Endothelial cell of umbilical vein (primary cell): ENCODE measurements around the gene ADA. TPM values are rescaled to one million over a fixed set of nuclear protein-coding genes. Genes with fewer than 3 reads are reported as not detected.

ENCODE experiments used
- BruUV-seq: library from RNA; stranded (reverse); fragments of 400-500 nt; replicated peaks from 2 replicates; lab custom pipeline; 2021; lab: Mats Ljungman, UMichigan
- CTCF ChIA-PET: fragments of 300-600, 350-600 bp; sonication (Branson Sonifier 250); formaldehyde crosslinking; loops from one replicate; lab custom pipeline; 2021; ENCODE audit warnings: antibody characterized with exemption, inconsistent platforms; lab: Charles Lee
- POLR2A ChIA-PET: fragments of 300-600, 350-600 bp; sonication (Branson Sonifier 250); formaldehyde crosslinking; loops from one replicate; lab custom pipeline; 2021; ENCODE audit warnings: antibody characterized with exemption, inconsistent platforms; lab: Charles Lee
- DNase-seq: peaks from one replicate; pipeline ENCODE4 v3.0.0-alpha.2; 2011; ENCODE audit warnings: low read depth, low spot score
- FAIRE-seq: peaks from 2 replicates; lab custom pipeline; 2011; peaks lifted over from hg19 to GRCh38; lab: Jason Lieb, UNC
- H2AFZ ChIP-seq: 2 replicates; pipeline ENCODE4 v1.6.0; 2012; ENCODE audit warnings: low read depth, low read length, control low read depth, inconsistent platforms
- H3K27ac ChIP-seq: 2 replicates; pipeline ENCODE4 v1.5.1; 2011; ENCODE audit warnings: low read depth, mild to moderate bottlenecking, control low read depth, low read length, moderate library complexity; ENCODE audit not compliant: insufficient read depth
- H3K27me3 ChIP-seq, 2 experiments: 2 replicates each; pipeline versions ENCODE4 v1.6.0 to v1.6.1; 2011; ENCODE audit warnings: low read length in 2 of 2, mixed read lengths in 1 of 2; ENCODE audit not compliant: control insufficient read depth in 2 of 2, insufficient read depth in 2 of 2
- H3K36me3 ChIP-seq, 2 experiments: 2 replicates in 1 of 2; 3 replicates in 1 of 2; pipeline ENCODE4 v1.5.1; 2011; ENCODE audit warnings: low read length in 2 of 2, mild to moderate bottlenecking in 1 of 2, moderate library complexity in 1 of 2; ENCODE audit not compliant: control insufficient read depth in 2 of 2, insufficient read depth in 2 of 2; ENCODE audit errors: extremely low read depth in 1 of 2
- H3K4me1 ChIP-seq: 3 replicates; pipeline ENCODE4 v1.5.1; 2011; ENCODE audit warnings: mild to moderate bottlenecking, low read length; ENCODE audit not compliant: control insufficient read depth, insufficient read depth; ENCODE audit errors: extremely low read depth
- H3K4me2 ChIP-seq: 2 replicates; pipeline ENCODE4 v1.6.1; 2011; ENCODE audit warnings: low read length, control low read depth, mixed read lengths; ENCODE audit not compliant: insufficient read depth
- H3K4me3 ChIP-seq, 3 experiments: fragments of 200-600 bp in 1 of 3; sonication (generic), shearing (Covaris generic) in 1 of 3; replicated peaks in 1 of 3; 2 replicates each; pipeline ENCODE4 v1.5.1; 2011 to 2016; ENCODE audit warnings: control low read depth in 3 of 3, low read length in 3 of 3, mild to moderate bottlenecking in 2 of 3, inconsistent platforms in 1 of 3, low read depth in 1 of 3, moderate library complexity in 1 of 3; ENCODE audit not compliant: insufficient read depth in 1 of 3
- H3K79me2 ChIP-seq: 2 replicates; pipeline ENCODE4 v1.6.0; 2012; ENCODE audit warnings: low read length, inconsistent platforms; ENCODE audit not compliant: control insufficient read depth, insufficient read depth
- H3K9ac ChIP-seq: replicated peaks from 2 replicates; pipeline ENCODE3; 2011; ENCODE audit warnings: low read length, control low read depth; ENCODE audit not compliant: insufficient read depth; ENCODE audit errors: extremely low read depth
- H3K9me1 ChIP-seq: replicated peaks from 3 replicates; pipeline ENCODE4 v1.6.0; 2011; ENCODE audit warnings: mild to moderate bottlenecking, low read length; ENCODE audit not compliant: control insufficient read depth, insufficient read depth; ENCODE audit errors: extremely low read depth
- H3K9me3 ChIP-seq: replicated peaks from 2 replicates; pipeline ENCODE4 v1.5.1; 2012; ENCODE audit warnings: low read length, inconsistent platforms; ENCODE audit not compliant: control insufficient read depth, insufficient read depth
- H4K20me1 ChIP-seq: replicated peaks from 2 replicates; pipeline ENCODE3; 2011; ENCODE audit warnings: mild to moderate bottlenecking, low read length; ENCODE audit not compliant: control insufficient read depth, insufficient read depth; ENCODE audit errors: extremely low read depth
- EZH2 ChIP-seq: IDR thresholded peaks from 2 replicates; pipeline ENCODE4 v1.6.1; 2012; ENCODE audit warnings: borderline replicate concordance, low read depth, mild to moderate bottlenecking, moderate library complexity, low read length, inconsistent platforms; ENCODE audit not compliant: severe bottlenecking
- FOS ChIP-seq: IDR thresholded peaks from 2 replicates; pipeline ENCODE4 v1.6.1; 2011; ENCODE audit warnings: mild to moderate bottlenecking, low read length, moderate library complexity, borderline replicate concordance; ENCODE audit not compliant: insufficient read depth
- GATA2 ChIP-seq: IDR thresholded peaks from 2 replicates; pipeline ENCODE4 v1.7.0; 2011; ENCODE audit warnings: low read depth, mild to moderate bottlenecking, moderate library complexity, mixed read lengths, low read length; ENCODE audit not compliant: insufficient read length, insufficient read depth
- JUN ChIP-seq: IDR thresholded peaks from 2 replicates; pipeline ENCODE4 v1.6.1; 2011; ENCODE audit warnings: borderline replicate concordance, low read depth; ENCODE audit not compliant: insufficient read length, insufficient read depth
- MYC ChIP-seq: IDR thresholded peaks from one replicate; pipeline ENCODE4 v1.6.1; 2011; ENCODE audit warnings: mild to moderate bottlenecking, low read depth, low read length
- POLR2A ChIP-seq: IDR thresholded peaks from 2 replicates; pipeline ENCODE4 v1.6.1; 2012; ENCODE audit warnings: low read depth, mild to moderate bottlenecking, control low read depth, low read length
- POLR2AphosphoS5 ChIP-seq: IDR thresholded peaks from 2 replicates; pipeline ENCODE4 v1.6.1; 2012; ENCODE audit warnings: low read depth, mild to moderate bottlenecking, control low read depth, low read length, moderate library complexity; ENCODE audit not compliant: insufficient read depth
- dilution Hi-C: fragments of 300-500 bp; cut with MboI; formaldehyde crosslinking; loops from one replicate; pipeline ENCODE4 v1.15.0; 2019; ENCODE audit warnings: low sequenced_read_pairs; ENCODE audit not compliant: extremely low pct_ligation_motif_present
- intact Hi-C: fragments of 100-400 bp; cut with micrococcal nuclease; formaldehyde crosslinking; loops from one replicate; pipeline ENCODE4 v1.10.0; 2022
- polyA plus RNA-seq, 4 experiments: library from polyadenylated mRNA; depleted of rRNA in 3 of 4; stranded (reverse) in 3 of 4; unstranded in 1 of 4; fragments of >200 nt; gene quantifications; 2 replicates each; pipeline versions ENCODE4 v1.2.1 to v1.2.3, GENCODE V29; 2011 to 2012; ENCODE audit warnings: missing spikeins in 1 of 4
- total RNA-seq: library from RNA; stranded (reverse); gene quantifications from 2 replicates; pipeline ENCODE4 v1.2.3, GENCODE V29; 2021
- TF ChIP-seq, protein P1 (sequence below): IDR thresholded peaks from 2 replicates; pipeline ENCODE4 v1.6.1; 2011; ENCODE audit not compliant: insufficient read depth, insufficient read length
- TF ChIP-seq, protein P2 (sequence below), 2 donors: IDR thresholded peaks; 1 replicate in 1 of 2; 2 replicates in 1 of 2; pipeline ENCODE4 v1.5.1; 2011; ENCODE audit warnings: low read length in 2 of 2, mild to moderate bottlenecking in 2 of 2, moderate library complexity in 2 of 2, control low read depth in 1 of 2, inconsistent platforms in 1 of 2, low read depth in 1 of 2; ENCODE audit not compliant: insufficient read depth in 1 of 2; ENCODE audit errors: extremely low read depth in 1 of 2

The ADA gene
- total and polyA plus RNA-seq, 2 donors (not counting 3 experiments of a cell fraction or from before 2014, with no cell fraction given) = 26.3 to 33.1 TPM

DNA sequence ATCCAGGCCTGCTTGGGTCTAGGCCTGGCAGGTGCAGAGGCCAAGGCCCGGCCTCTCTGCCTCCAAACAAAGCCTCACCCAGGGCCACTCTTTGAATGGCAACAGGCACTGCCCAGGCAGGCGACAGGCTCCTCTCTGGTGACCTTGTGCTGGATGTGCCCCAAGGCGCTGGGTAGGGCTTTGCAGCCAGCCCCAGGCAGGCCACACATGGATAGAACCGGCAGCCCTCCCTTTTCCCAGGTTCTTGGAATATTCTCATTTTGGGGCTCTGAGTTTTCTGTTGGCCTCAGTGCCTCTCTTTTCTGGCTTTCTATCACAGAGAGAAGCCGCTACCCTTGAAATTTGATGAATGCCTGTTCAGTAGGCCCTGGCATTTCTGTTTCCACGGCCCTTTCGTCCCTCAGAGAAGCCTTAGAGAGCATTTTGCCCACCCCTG is 50.2 kb downstream of the ADA start:
- H3K4me3 ChIP-seq = no peak overlapping the region
- no peaks in the 10 kb centered on the region for H4K20me1 ChIP-seq
- peaks cover 60% of the 10 kb centered on the region for H3K4me1 ChIP-seq
- peak overlapping the region; percentile 35 for H3K27ac ChIP-seq
- H2AFZ ChIP-seq = no peak overlapping the region
- no peak for TF ChIP-seq JUN
- no peak for TF ChIP-seq POLR2AphosphoS5
- no peak for TF ChIP-seq EZH2
- TF ChIP-seq, protein P1, sequence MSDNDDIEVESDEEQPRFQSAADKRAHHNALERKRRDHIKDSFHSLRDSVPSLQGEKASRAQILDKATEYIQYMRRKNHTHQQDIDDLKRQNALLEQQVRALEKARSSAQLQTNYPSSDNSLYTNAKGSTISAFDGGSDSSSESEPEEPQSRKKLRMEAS = no peak
- TF ChIP-seq, protein P2, sequence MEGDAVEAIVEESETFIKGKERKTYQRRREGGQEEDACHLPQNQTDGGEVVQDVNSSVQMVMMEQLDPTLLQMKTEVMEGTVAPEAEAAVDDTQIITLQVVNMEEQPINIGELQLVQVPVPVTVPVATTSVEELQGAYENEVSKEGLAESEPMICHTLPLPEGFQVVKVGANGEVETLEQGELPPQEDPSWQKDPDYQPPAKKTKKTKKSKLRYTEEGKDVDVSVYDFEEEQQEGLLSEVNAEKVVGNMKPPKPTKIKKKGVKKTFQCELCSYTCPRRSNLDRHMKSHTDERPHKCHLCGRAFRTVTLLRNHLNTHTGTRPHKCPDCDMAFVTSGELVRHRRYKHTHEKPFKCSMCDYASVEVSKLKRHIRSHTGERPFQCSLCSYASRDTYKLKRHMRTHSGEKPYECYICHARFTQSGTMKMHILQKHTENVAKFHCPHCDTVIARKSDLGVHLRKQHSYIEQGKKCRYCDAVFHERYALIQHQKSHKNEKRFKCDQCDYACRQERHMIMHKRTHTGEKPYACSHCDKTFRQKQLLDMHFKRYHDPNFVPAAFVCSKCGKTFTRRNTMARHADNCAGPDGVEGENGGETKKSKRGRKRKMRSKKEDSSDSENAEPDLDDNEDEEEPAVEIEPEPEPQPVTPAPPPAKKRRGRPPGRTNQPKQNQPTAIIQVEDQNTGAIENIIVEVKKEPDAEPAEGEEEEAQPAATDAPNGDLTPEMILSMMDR (IDR thresholded peaks at IDR 0.05; ENCODE audit: extremely low read depth in 1 of 2, insufficient read depth in 1 of 2, low read depth in 1 of 2, low read length in 2 of 2) = no peak
- no peak for TF ChIP-seq MYC
- TF ChIP-seq FOS = no peak
- no peak for TF ChIP-seq GATA2
- TF ChIP-seq POLR2A = no peak
- H3K36me3 ChIP-seq = peaks cover 2 to 5% of the 10 kb centered on the region in 2 experiments
- no TSS peak for BruUV-seq
- no peaks in the 10 kb centered on the region for H3K9me1 ChIP-seq
- FAIRE-seq (no peak), DNase-seq (no peak)
- intact Hi-C loops (no loop called here), dilution Hi-C loops (no loop called here)
- no peaks in the 10 kb centered on the region for H3K9me3 ChIP-seq
- peaks cover 80% of the 10 kb centered on the region for H3K79me2 ChIP-seq
- H3K4me2 ChIP-seq = peak overlapping the region; percentile 52
- no peaks in the 10 kb centered on the region for H3K27me3 ChIP-seq
- ChIA-PET CTCF (interaction anchor here (0.9 to 3.0 kb wide), 9 partner anchors 9 to 79 kb away, joined by 3 to 24 read pairs (median 6); partner anchors contain the start of genes PKIG and SERINC3), POLR2A (interaction anchor here (1.3 kb wide), 1 partner anchor 30 kb away, joined by 4 read pairs; no protein-coding TSS in a partner anchor)
- H3K9ac ChIP-seq = peak overlapping the region; percentile 1
